SU-DHL-6 (cell line): ENCODE results near the gene ZNF536.

Experiments
- H2AFZ ChIP-seq: fragments of 200-600 bp; sonication (generic); 2 replicates; pipeline ENCODE4 v1.6.1; 2014; ENCODE audit warnings: low read depth, mild to moderate bottlenecking, moderate library complexity, mixed read lengths, antibody characterized with exemption, low read length; ENCODE audit not compliant: severe bottlenecking
- H3F3A ChIP-seq: fragments of 200-600 bp; shearing (Covaris generic); 2 replicates; pipeline ENCODE4 v1.6.0; 2016; ENCODE audit warnings: antibody characterized with exemption, mild to moderate bottlenecking; ENCODE audit not compliant: insufficient read depth
- H3K27ac ChIP-seq: fragments of 200-600 bp; sonication (generic); 2 replicates; pipeline ENCODE4 v1.5.1; 2016; ENCODE audit warnings: low read depth, mild to moderate bottlenecking, low read length, moderate library complexity, mixed read lengths
- H3K27me3 ChIP-seq: fragments of 200-600 bp; sonication (generic), shearing (Covaris generic); 2 replicates; pipeline ENCODE4 v1.6.0; 2014; ENCODE audit warnings: mild to moderate bottlenecking, low read length
- H3K36me3 ChIP-seq: fragments of 200-600 bp; sonication (generic); 2 replicates; pipeline ENCODE4 v1.6.1; 2014; ENCODE audit warnings: mild to moderate bottlenecking, low read length, mixed read lengths
- H3K4me2 ChIP-seq: fragments of 300-600, 200-600 bp; shearing (Covaris generic), sonication (generic); 2 replicates; pipeline ENCODE4 v1.6.0; 2014; ENCODE audit warnings: low read length, low read depth, mild to moderate bottlenecking; ENCODE audit not compliant: poor library complexity, severe bottlenecking
- H3K4me3 ChIP-seq: fragments of 200-600 bp; sonication (generic); 2 replicates; pipeline ENCODE4 v1.5.1; 2014; ENCODE audit warnings: antibody characterized with exemption, low read length, mild to moderate bottlenecking, mixed read lengths; ENCODE audit not compliant: insufficient read depth, poor library complexity, severe bottlenecking
- H3K79me2 ChIP-seq: fragments of 200-600 bp; sonication (generic); 2 replicates; pipeline ENCODE4 v1.6.1; 2014; ENCODE audit warnings: mild to moderate bottlenecking, low read length, moderate library complexity; ENCODE audit not compliant: insufficient read depth
- H3K9ac ChIP-seq: fragments of 200-600 bp; sonication (generic); 2 replicates; pipeline ENCODE4 v1.7.0; 2014; ENCODE audit warnings: mild to moderate bottlenecking, low read length
- H3K9me2 ChIP-seq: fragments of 200-600 bp; sonication (generic); replicated peaks from 2 replicates; pipeline ENCODE4 v1.6.1; 2014; ENCODE audit warnings: low read length; ENCODE audit not compliant: insufficient read depth
- H3K9me3 ChIP-seq: fragments of 200-600 bp; sonication (generic); 2 replicates; pipeline ENCODE4 v1.6.1; 2014; ENCODE audit warnings: low read length, mixed read lengths; ENCODE audit not compliant: insufficient read depth
- H4K20me1 ChIP-seq: fragments of 200-600 bp; sonication (generic); 2 replicates; pipeline ENCODE4 v1.6.1; 2014; ENCODE audit warnings: low read depth, mild to moderate bottlenecking, antibody characterized with exemption, low read length, moderate library complexity, mixed read lengths
- CTCF ChIP-seq: fragments of 200-600 bp; sonication (generic); IDR thresholded peaks from one replicate; pipeline ENCODE4 v1.5.1; 2017; ENCODE audit warnings: antibody characterized with exemption, mild to moderate bottlenecking, low read length, moderate library complexity; ENCODE audit not compliant: insufficient read depth, poor library complexity, severe bottlenecking
- EZH2phosphoT487 ChIP-seq: fragments of 200-600 bp; sonication (generic), shearing (Covaris generic); conservative IDR thresholded peaks from 2 replicates; pipeline ENCODE4 v1.6.1; 2018; ENCODE audit warnings: mild to moderate bottlenecking, antibody characterized with exemption, low read length, moderate library complexity, mixed read lengths

The ZNF536 gene

GRCh38 chr19:30356951-30357579 is 15.1 kb upstream of the ZNF536 start:
- no peaks in the 10 kb centered on the region for H3K27me3 ChIP-seq
- no peaks in the 10 kb centered on the region for H3K79me2 ChIP-seq
- H3K9me2 ChIP-seq: no peaks in the 10 kb centered on the region
- TF ChIP-seq EZH2phosphoT487 (no peak), CTCF (no peak)
- H3K4me2 ChIP-seq: no peak overlapping the region
- H4K20me1 ChIP-seq: no peaks in the 10 kb centered on the region
- no peak overlapping the region for H3K9ac ChIP-seq
- H3K36me3 ChIP-seq: no peaks in the 10 kb centered on the region
- H3K27ac ChIP-seq: no peak overlapping the region
- no peaks in the 10 kb centered on the region for H3F3A ChIP-seq
- H3K9me3 ChIP-seq: no peaks in the 10 kb centered on the region
- no peak overlapping the region for H2AFZ ChIP-seq
- no peak overlapping the region for H3K4me3 ChIP-seq

GRCh38 chr19:30357580-30357954 is 14.6 kb upstream of the ZNF536 start:
- no peak overlapping the region for H3K27ac ChIP-seq
- H3K27me3 ChIP-seq: no peaks in the 10 kb centered on the region
- H3F3A ChIP-seq: no peaks in the 10 kb centered on the region
- no peak overlapping the region for H3K4me3 ChIP-seq
- no peaks in the 10 kb centered on the region for H3K9me2 ChIP-seq
- no peak overlapping the region for H3K4me2 ChIP-seq
- TF ChIP-seq EZH2phosphoT487 (no peak), CTCF (no peak)
- no peaks in the 10 kb centered on the region for H4K20me1 ChIP-seq
- H3K79me2 ChIP-seq: no peaks in the 10 kb centered on the region
- no peaks in the 10 kb centered on the region for H3K9me3 ChIP-seq
- no peaks in the 10 kb centered on the region for H3K36me3 ChIP-seq
- no peak overlapping the region for H3K9ac ChIP-seq
- no peak overlapping the region for H2AFZ ChIP-seq

GRCh38 chr19:30358319-30358718 is 13.9 kb upstream of the ZNF536 start:
- Histone ChIP-seq H4K20me1 (no peaks in the 10 kb centered on the region), H3K9ac (no peak overlapping the region), H3K27me3 (no peaks in the 10 kb centered on the region), H3K9me3 (no peaks in the 10 kb centered on the region), H3K36me3 (no peaks in the 10 kb centered on the region), H3K4me3 (no peak overlapping the region), H3K4me2 (no peak overlapping the region), H3K79me2 (no peaks in the 10 kb centered on the region), H3K27ac (no peak overlapping the region), H2AFZ (no peak overlapping the region), H3K9me2 (no peaks in the 10 kb centered on the region), H3F3A (no peaks in the 10 kb centered on the region)
- TF ChIP-seq EZH2phosphoT487 (no peak), CTCF (no peak)
